C1 segment of cervical spinal cord (tissue), 14 donors: ENCODE data around the gene ARHGAP30.

Experiments used
- DNase-seq, 14 donors: peaks; one replicate each; lab custom pipeline; 2025; lab: John Stamatoyannopoulos, UW

Gene ARHGAP30

GRCh38 chr1:161013488-161014230, 56.0 kb downstream of the ARHGAP30 start:
- peak in 11 of 14 donors; percentile 4 to 65 (median 41) for DNase-seq

- peak in 1 of 14 donors; percentile 27 for DNase-seq
Observed at GRCh38 chr1:161013131-161013487, 56.6 kb downstream of the ARHGAP30 start.

GRCh38 chr1:161012420-161012819, 57.3 kb downstream of the ARHGAP30 start:
- no peak for DNase-seq

GRCh38 chr1:161009602-161010211, 60.0 kb downstream of the ARHGAP30 start:
- no peak for DNase-seq

GRCh38 chr1:161008869-161009510, 60.7 kb downstream of the ARHGAP30 start:
- no peak for DNase-seq

GRCh38 chr1:161007369-161007768, 62.3 kb downstream of the ARHGAP30 start:
- DNase-seq, result no peak

GRCh38 chr1:161006563-161006962, 63.1 kb downstream of the ARHGAP30 start:
- no peak for DNase-seq

- no peak for DNase-seq
Observed at GRCh38 chr1:161001525-161001924, 68.2 kb downstream of the ARHGAP30 start.

- no peak for DNase-seq
Observed at GRCh38 chr1:161000736-161001480, 68.8 kb downstream of the ARHGAP30 start.

GRCh38 chr1:160999376-160999775, 70.3 kb downstream of the ARHGAP30 start:
- DNase-seq, result no peak

GRCh38 chr1:160997323-160998038, 72.2 kb downstream of the ARHGAP30 start:
- peak in 5 of 14 donors; percentile 0 to 24 (median 13) for DNase-seq
